ENCODE data around the gene MOCS3. TPM values are rescaled to one million over a fixed set of nuclear protein-coding genes. Genes with fewer than 3 reads are reported as not detected.

The MOCS3 gene
- total RNA-seq, 1 experiment from 2014 or later = 13.2 TPM

GRCh38 chr20:50991076-50991475, 32.5 kb downstream of the MOCS3 start:
- Histone ChIP-seq H3K27me3 (replicated peaks; ENCODE audit: control insufficient read depth, insufficient read depth, low read length) (no peaks in the 10 kb centered on the region), H3K36me3 (ENCODE audit: control insufficient read depth, insufficient read depth, low read length) (no peaks in the 10 kb centered on the region), H3K4me1 (no peaks in the 10 kb centered on the region), H3K9me3 (no peaks in the 10 kb centered on the region), H3K4me3 (ENCODE audit: low read depth, low read length) (no peak overlapping the region)
- POLR2A ChIA-PET = no interaction called here
- Mint-ChIP-seq H3K9me3 (ENCODE audit: unreplicated experiment) (no peaks in the 10 kb centered on the region), H3K27ac (ENCODE audit: unreplicated experiment) (no peak overlapping the region), H3K27me3 (ENCODE audit: insufficient read depth, unreplicated experiment) (peaks cover 7% of the 10 kb centered on the region), H3K36me3 (ENCODE audit: insufficient read depth, unreplicated experiment) (peaks cover 7% of the 10 kb centered on the region), H3K4me1 (ENCODE audit: low read depth, unreplicated experiment) (peaks cover 16% of the 10 kb centered on the region), H3K4me3 (ENCODE audit: unreplicated experiment) (no peak overlapping the region)
- BruUV-seq (replicated peaks) = no TSS peak
- DNase-seq = no peak
- intact Hi-C loops (cut with micrococcal nuclease; ENCODE audit: unreplicated experiment) = no loop called here
- CTCF ChIA-PET = interaction anchor here (0.7 to 6.9 kb wide), 5 partner anchors 15 to 364 kb away, joined by 3 to 232 read pairs (median 3); no protein-coding TSS in a partner anchor
- TF ChIP-seq, protein P1, sequence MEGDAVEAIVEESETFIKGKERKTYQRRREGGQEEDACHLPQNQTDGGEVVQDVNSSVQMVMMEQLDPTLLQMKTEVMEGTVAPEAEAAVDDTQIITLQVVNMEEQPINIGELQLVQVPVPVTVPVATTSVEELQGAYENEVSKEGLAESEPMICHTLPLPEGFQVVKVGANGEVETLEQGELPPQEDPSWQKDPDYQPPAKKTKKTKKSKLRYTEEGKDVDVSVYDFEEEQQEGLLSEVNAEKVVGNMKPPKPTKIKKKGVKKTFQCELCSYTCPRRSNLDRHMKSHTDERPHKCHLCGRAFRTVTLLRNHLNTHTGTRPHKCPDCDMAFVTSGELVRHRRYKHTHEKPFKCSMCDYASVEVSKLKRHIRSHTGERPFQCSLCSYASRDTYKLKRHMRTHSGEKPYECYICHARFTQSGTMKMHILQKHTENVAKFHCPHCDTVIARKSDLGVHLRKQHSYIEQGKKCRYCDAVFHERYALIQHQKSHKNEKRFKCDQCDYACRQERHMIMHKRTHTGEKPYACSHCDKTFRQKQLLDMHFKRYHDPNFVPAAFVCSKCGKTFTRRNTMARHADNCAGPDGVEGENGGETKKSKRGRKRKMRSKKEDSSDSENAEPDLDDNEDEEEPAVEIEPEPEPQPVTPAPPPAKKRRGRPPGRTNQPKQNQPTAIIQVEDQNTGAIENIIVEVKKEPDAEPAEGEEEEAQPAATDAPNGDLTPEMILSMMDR (IDR thresholded peaks at IDR 0.05; ENCODE audit: insufficient read depth in 1 of 2, low read depth in 1 of 2, low read length in 1 of 2, severe bottlenecking in 1 of 2, unreplicated experiment in 1 of 2) = no peak

GRCh38 chr20:50992336-50992732, 33.7 kb downstream of the MOCS3 start:
- H3K9me3 ChIP-seq = no peaks in the 10 kb centered on the region
- no peaks in the 10 kb centered on the region for H3K4me1 ChIP-seq
- ChIA-PET CTCF (interaction anchor here (0.6 to 6.9 kb wide), 12 partner anchors 8 to 331 kb away, joined by 3 to 232 read pairs (median 3); partner anchors contain the start of gene ADNP), POLR2A (no interaction called here)
- peaks cover 7% of the 10 kb centered on the region for H3K36me3 Mint-ChIP-seq (ENCODE audit: insufficient read depth, unreplicated experiment)
- no peaks in the 10 kb centered on the region for H3K27me3 ChIP-seq (replicated peaks; ENCODE audit: control insufficient read depth, insufficient read depth, low read length)
- peak overlapping the region; percentile 17 for H3K4me3 Mint-ChIP-seq (ENCODE audit: unreplicated experiment)
- no peak overlapping the region for H3K4me3 ChIP-seq (ENCODE audit: low read depth, low read length)
- peaks cover 16% of the 10 kb centered on the region for H3K4me1 Mint-ChIP-seq (ENCODE audit: low read depth, unreplicated experiment)
- H3K27ac Mint-ChIP-seq (ENCODE audit: unreplicated experiment) = no peak overlapping the region
- intact Hi-C loops (cut with micrococcal nuclease; ENCODE audit: unreplicated experiment) = no loop called here
- H3K36me3 ChIP-seq (ENCODE audit: control insufficient read depth, insufficient read depth, low read length) = no peaks in the 10 kb centered on the region
- no peak for DNase-seq
- H3K27me3 Mint-ChIP-seq (ENCODE audit: insufficient read depth, unreplicated experiment) = peaks cover 10% of the 10 kb centered on the region
- TF ChIP-seq, protein P1 (IDR thresholded peaks at IDR 0.05; ENCODE audit: insufficient read depth in 1 of 2, low read depth in 1 of 2, low read length in 1 of 2, severe bottlenecking in 1 of 2, unreplicated experiment in 1 of 2) = no peak
- BruUV-seq (replicated peaks) = no TSS peak
- H3K9me3 Mint-ChIP-seq (ENCODE audit: unreplicated experiment) = no peaks in the 10 kb centered on the region

- H3K27ac Mint-ChIP-seq (ENCODE audit: unreplicated experiment) = no peak overlapping the region
- no peaks in the 10 kb centered on the region for H3K4me1 ChIP-seq
- peaks cover 10% of the 10 kb centered on the region for H3K27me3 Mint-ChIP-seq (ENCODE audit: insufficient read depth, unreplicated experiment)
- H3K36me3 ChIP-seq (ENCODE audit: control insufficient read depth, insufficient read depth, low read length) = no peaks in the 10 kb centered on the region
- TF ChIP-seq, protein P1 (IDR thresholded peaks at IDR 0.05; ENCODE audit: insufficient read depth in 1 of 2, low read depth in 1 of 2, low read length in 1 of 2, severe bottlenecking in 1 of 2, unreplicated experiment in 1 of 2) = peak; percentile 75 to 96
- H3K36me3 Mint-ChIP-seq (ENCODE audit: insufficient read depth, unreplicated experiment) = peaks cover 7% of the 10 kb centered on the region
- no peak overlapping the region for H3K4me3 ChIP-seq (ENCODE audit: low read depth, low read length)
- no peak overlapping the region for H3K4me3 Mint-ChIP-seq (ENCODE audit: unreplicated experiment)
- ChIA-PET CTCF (interaction anchor here (0.5 to 6.9 kb wide), 17 partner anchors 8 to 331 kb away, joined by 3 to 232 read pairs (median 3); partner anchors contain the start of genes ADNP, DPM1 and MOCS3), POLR2A (no interaction called here)
- no peaks in the 10 kb centered on the region for H3K9me3 Mint-ChIP-seq (ENCODE audit: unreplicated experiment)
- intact Hi-C loops (cut with micrococcal nuclease; ENCODE audit: unreplicated experiment) = loop anchor here (1.0 kb wide), 1 partner anchor 313 kb away; no protein-coding TSS in a partner anchor
- no TSS peak for BruUV-seq (replicated peaks)
- no peaks in the 10 kb centered on the region for H3K9me3 ChIP-seq
- H3K4me1 Mint-ChIP-seq (ENCODE audit: low read depth, unreplicated experiment) = peaks cover 16% of the 10 kb centered on the region
- peak; percentile 88 to 91 for DNase-seq
- no peaks in the 10 kb centered on the region for H3K27me3 ChIP-seq (replicated peaks; ENCODE audit: control insufficient read depth, insufficient read depth, low read length)
These were observed 34.3 kb downstream of the MOCS3 start for GRCh38 chr20:50992733-50993457.

All from Caco-2 (cell line).